GM12874 (cell line): ENCODE results near the gene C17orf78.

ENCODE experiments used
- CTCF ChIP-seq: IDR thresholded peaks from 2 replicates; pipeline ENCODE4 v1.5.1; 2011; ENCODE audit warnings: low read depth, mild to moderate bottlenecking, control low read depth, low read length, moderate library complexity; ENCODE audit not compliant: insufficient read depth

Gene C17orf78

GRCh38 chr17:37375706-37376105, at the start of gene C17orf78:
TSS of gene C17orf78 (plus strand) at chr17:37375985. CDS start at chr17:37376093, 108 bp downstream.
- no peak for TF ChIP-seq CTCF

- TF ChIP-seq CTCF = no peak
Measured at GRCh38 chr17:37327341-37328090, 48.3 kb upstream of the C17orf78 start.

- TF ChIP-seq CTCF = no peak
Measured at GRCh38 chr17:37338847-37339246, 36.9 kb upstream of the C17orf78 start.

GRCh38 chr17:37339321-37339720, 36.5 kb upstream of the C17orf78 start:
- no peak for TF ChIP-seq CTCF

- no peak for TF ChIP-seq CTCF
Measured at GRCh38 chr17:37340804-37341203, 35.0 kb upstream of the C17orf78 start.

GRCh38 chr17:37342589-37342988, 33.2 kb upstream of the C17orf78 start:
- TF ChIP-seq CTCF = no peak

GRCh38 chr17:37344519-37344918, 31.3 kb upstream of the C17orf78 start:
- no peak for TF ChIP-seq CTCF
